ENCODE measurements around the gene MYO15A.

Gene MYO15A

GRCh38 chr17:18108401-18109312 is at the start of gene MYO15A:
Gene MYO15A (plus strand): TSS chr17:18108756. CDS start chr17:18118801, 10,045 bp downstream.
- Mint-ChIP-seq H3K4me1 (no peaks in the 10 kb centered on the region), H3K4me3 (no peak within 1 kb of the TSS), H3K36me3 (peaks cover 10% of the 10 kb centered on the region), H3K9me3 (no peaks in the 10 kb centered on the region), H3K27ac (peak within 1 kb of the TSS; percentile 70)
- ATAC-seq (no peak), DNase-seq (ENCODE audit: low spot score in 2 of 2) (no peak)

GRCh38 chr17:18059283-18059682 is 49.3 kb upstream of the MYO15A start:
- no peaks in the 10 kb centered on the region for H3K9me3 Mint-ChIP-seq
- DNase-seq (ENCODE audit: low spot score in 2 of 2) = no peak
- no peaks in the 10 kb centered on the region for H3K4me1 Mint-ChIP-seq
- H3K4me3 Mint-ChIP-seq = no peak overlapping the region
- H3K27ac Mint-ChIP-seq = no peak overlapping the region
- ATAC-seq = no peak
- peaks cover 93% of the 10 kb centered on the region for H3K36me3 Mint-ChIP-seq

- Mint-ChIP-seq H3K27ac (no peak overlapping the region), H3K4me1 (no peaks in the 10 kb centered on the region), H3K4me3 (no peak overlapping the region), H3K9me3 (no peaks in the 10 kb centered on the region), H3K36me3 (peaks cover 61% of the 10 kb centered on the region)
- DNase-seq (ENCODE audit: low spot score in 2 of 2) (no peak), ATAC-seq (no peak)
These were observed 44.5 kb upstream of the MYO15A start for GRCh38 chr17:18064053-18064452.

- ATAC-seq (no peak), DNase-seq (ENCODE audit: low spot score in 2 of 2) (no peak)
- Mint-ChIP-seq H3K27ac (no peak overlapping the region), H3K36me3 (peaks cover 47% of the 10 kb centered on the region), H3K4me1 (peaks cover under 1% of the 10 kb centered on the region), H3K4me3 (no peak overlapping the region), H3K9me3 (no peaks in the 10 kb centered on the region)
These were observed 43.0 kb upstream of the MYO15A start for GRCh38 chr17:18065546-18065945.

GRCh38 chr17:18066866-18067265 is 41.7 kb upstream of the MYO15A start:
- ATAC-seq = no peak
- DNase-seq (ENCODE audit: low spot score in 2 of 2) = no peak
- Mint-ChIP-seq H3K9me3 (no peaks in the 10 kb centered on the region), H3K27ac (no peak overlapping the region), H3K36me3 (peaks cover 34% of the 10 kb centered on the region), H3K4me1 (peaks cover 6% of the 10 kb centered on the region), H3K4me3 (no peak overlapping the region)

- H3K4me3 Mint-ChIP-seq = no peak overlapping the region
- DNase-seq (ENCODE audit: low spot score in 2 of 2) (no peak), ATAC-seq (no peak)
- peaks cover 6% of the 10 kb centered on the region for H3K4me1 Mint-ChIP-seq
- H3K27ac Mint-ChIP-seq = no peak overlapping the region
- no peaks in the 10 kb centered on the region for H3K9me3 Mint-ChIP-seq
- peaks cover 17% of the 10 kb centered on the region for H3K36me3 Mint-ChIP-seq
These were observed 39.5 kb upstream of the MYO15A start for GRCh38 chr17:18069101-18069500.

GRCh38 chr17:18070861-18071340 is 37.7 kb upstream of the MYO15A start:
- H3K27ac Mint-ChIP-seq = no peak overlapping the region
- DNase-seq (ENCODE audit: low spot score in 2 of 2) = no peak

GRCh38 chr17:18071751-18072150 is 36.8 kb upstream of the MYO15A start:
- H3K9me3 Mint-ChIP-seq = no peaks in the 10 kb centered on the region
- DNase-seq (ENCODE audit: low spot score in 2 of 2) (no peak), ATAC-seq (peak; percentile 79)
- H3K4me3 Mint-ChIP-seq = no peak overlapping the region
- peaks cover 6% of the 10 kb centered on the region for H3K4me1 Mint-ChIP-seq
- H3K36me3 Mint-ChIP-seq = no peaks in the 10 kb centered on the region
- no peak overlapping the region for H3K27ac Mint-ChIP-seq

More at GRCh38 chr17:18070861-18071340, 37.7 kb upstream of the MYO15A start:
- H3K4me3 Mint-ChIP-seq = no peak overlapping the region
- no peaks in the 10 kb centered on the region for H3K36me3 Mint-ChIP-seq
- peak; percentile 56 for ATAC-seq
- H3K4me1 Mint-ChIP-seq = peaks cover 6% of the 10 kb centered on the region
- H3K9me3 Mint-ChIP-seq = no peaks in the 10 kb centered on the region

GRCh38 chr17:18074566-18075272 is 33.8 kb upstream of the MYO15A start:
- ATAC-seq = no peak

GRCh38 chr17:18076936-18077335 is 31.6 kb upstream of the MYO15A start:
- no peaks in the 10 kb centered on the region for H3K9me3 Mint-ChIP-seq
- peak overlapping the region; percentile 17 for H3K27ac Mint-ChIP-seq
- no peak overlapping the region for H3K4me3 Mint-ChIP-seq
- H3K36me3 Mint-ChIP-seq = no peaks in the 10 kb centered on the region
- no peaks in the 10 kb centered on the region for H3K4me1 Mint-ChIP-seq
- no peak for DNase-seq (ENCODE audit: low spot score in 2 of 2)
- ATAC-seq = no peak

More at GRCh38 chr17:18074566-18075272, 33.8 kb upstream of the MYO15A start:
- Mint-ChIP-seq H3K4me3 (no peak overlapping the region), H3K36me3 (no peaks in the 10 kb centered on the region), H3K4me1 (peaks cover 6% of the 10 kb centered on the region), H3K27ac (no peak overlapping the region), H3K9me3 (no peaks in the 10 kb centered on the region)
- no peak for DNase-seq (ENCODE audit: low spot score in 2 of 2)

- Mint-ChIP-seq H3K27ac (no peak overlapping the region), H3K4me1 (no peaks in the 10 kb centered on the region), H3K9me3 (no peaks in the 10 kb centered on the region), H3K4me3 (no peak overlapping the region), H3K36me3 (no peaks in the 10 kb centered on the region)
- no peak for DNase-seq (ENCODE audit: low spot score in 2 of 2)
- ATAC-seq = no peak
These were observed 29.0 kb upstream of the MYO15A start for GRCh38 chr17:18079543-18079942.

GRCh38 chr17:18084256-18084655 is 24.3 kb upstream of the MYO15A start:
- H3K4me1 Mint-ChIP-seq = peaks cover 20% of the 10 kb centered on the region
- DNase-seq (ENCODE audit: low spot score in 2 of 2) (no peak), ATAC-seq (no peak)
- H3K4me3 Mint-ChIP-seq = no peak overlapping the region
- no peaks in the 10 kb centered on the region for H3K9me3 Mint-ChIP-seq
- no peak overlapping the region for H3K27ac Mint-ChIP-seq
- H3K36me3 Mint-ChIP-seq = peaks cover 9% of the 10 kb centered on the region

- DNase-seq (ENCODE audit: low spot score in 2 of 2) = peak; percentile 95 to 98
- ATAC-seq = peak; percentile 98
- Mint-ChIP-seq H3K36me3 (peaks cover 26% of the 10 kb centered on the region), H3K4me3 (peak within 1 kb of the TSS; percentile 98), H3K4me1 (peaks cover 27% of the 10 kb centered on the region), H3K9me3 (no peaks in the 10 kb centered on the region), H3K27ac (peak within 1 kb of the TSS; percentile 98)
These were observed 20.7 kb upstream of the MYO15A start, which contains the start of gene DRG2 for GRCh38 chr17:18087610-18088491. Gene DRG2 (plus strand): TSS chr17:18087948. CDS start chr17:18088024, 76 bp downstream.

GRCh38 chr17:18089613-18090012 is 18.9 kb upstream of the MYO15A start:
- DNase-seq (ENCODE audit: low spot score in 2 of 2) (no peak), ATAC-seq (no peak)
- Mint-ChIP-seq H3K27ac (peak overlapping the region; percentile 98), H3K4me3 (peak overlapping the region; percentile 98), H3K4me1 (peaks cover 35% of the 10 kb centered on the region), H3K36me3 (peaks cover 44% of the 10 kb centered on the region), H3K9me3 (no peaks in the 10 kb centered on the region)

All from stimulated activated effector memory CD8-positive, alpha-beta T cell treated with anti-CD3 and anti-CD28 coated beads, Interleukin-12 subunit alpha, Interleukin-12 subunit beta, amount 100 ng/mL, for 72 hours (primary cell).